NCI-H526 treated with DMSO at 0.1 percent for 48 hours (cell line): Measurements from ENCODE around the gene PRUNE2.
A peak's percentile ranks its signal among the peaks of the same experiment; 100 is the strongest.
"Not testable (repeated sequence)": the region's sequence is repeated elsewhere in the genome, so short reads cannot be mapped to it uniquely, and the experiment has no call there.

ENCODE experiments used
- DNase-seq: peaks from one replicate; lab custom pipeline; 2025; lab: John Stamatoyannopoulos, UW

The PRUNE2 gene

DNA sequence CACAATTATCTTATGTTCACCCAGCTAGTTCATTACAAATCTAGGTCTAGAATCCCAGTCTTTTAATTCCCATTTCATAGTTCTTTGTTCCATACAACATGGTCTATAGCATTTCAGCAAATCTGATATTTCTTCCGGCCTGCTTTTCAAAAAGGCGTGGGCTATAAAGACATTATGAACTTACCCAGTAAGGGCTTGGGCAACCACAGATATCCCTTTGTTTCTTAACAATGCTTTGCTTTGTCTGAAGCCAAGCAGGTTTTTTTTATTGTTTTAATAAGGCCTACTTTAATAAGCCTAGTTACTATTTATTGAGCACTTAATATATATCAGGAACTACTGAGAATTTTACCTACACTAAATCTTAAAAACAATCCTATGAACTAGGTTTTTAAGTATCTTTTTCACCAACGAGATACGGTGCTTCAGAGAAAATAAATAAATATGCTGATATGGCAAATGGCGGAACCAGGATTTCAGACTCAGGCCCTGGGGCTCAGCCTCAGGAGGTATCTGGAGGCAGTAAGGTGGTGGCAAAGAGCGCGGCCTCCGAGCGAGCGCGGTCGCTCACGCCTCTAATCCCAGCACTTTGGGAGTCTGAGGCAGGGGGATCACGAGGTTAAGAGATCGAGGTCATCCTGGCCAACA, 112.0 kb downstream of the PRUNE2 start:
- no peak for DNase-seq

DNA sequence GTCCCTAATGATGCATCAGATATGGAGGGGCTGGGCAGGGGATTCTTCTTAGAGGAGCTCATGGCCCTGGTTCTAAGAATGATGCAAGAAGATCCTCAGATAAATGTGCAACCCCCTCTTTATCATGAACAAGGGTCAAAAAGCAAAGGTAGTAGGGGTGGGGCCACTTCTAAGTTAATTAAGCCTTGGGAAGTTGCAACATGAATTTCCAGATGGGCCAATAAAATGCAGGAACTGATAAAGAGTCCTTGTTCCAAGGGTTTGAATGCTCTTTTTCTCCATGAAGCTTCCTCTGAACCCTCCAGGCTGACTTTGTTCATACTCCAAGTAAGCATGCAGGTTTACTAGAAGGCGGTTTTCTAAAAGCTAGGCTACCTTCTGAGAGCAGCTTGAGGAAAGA, 116.1 kb downstream of the PRUNE2 start:
- no peak for DNase-seq

DNA sequence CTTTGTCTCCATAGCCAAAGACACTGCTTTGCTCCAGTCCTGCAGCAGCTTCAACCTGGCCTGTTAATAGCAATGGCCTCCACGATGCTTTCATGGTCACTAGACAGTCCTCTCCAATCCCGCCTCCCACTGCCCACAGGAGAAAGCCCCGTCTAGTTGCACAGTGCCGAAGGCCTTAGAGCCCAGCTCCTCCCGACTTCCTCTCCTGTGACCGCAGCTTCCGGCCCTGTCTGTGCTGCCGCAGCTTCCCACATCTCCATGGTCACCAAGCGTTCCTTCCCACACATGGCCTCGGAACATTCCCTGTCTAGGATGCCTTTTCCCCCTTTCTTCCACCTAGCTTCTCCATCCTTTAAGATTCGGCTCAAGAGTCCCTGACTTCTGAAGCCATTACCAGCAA, 118.2 kb downstream of the PRUNE2 start:
- DNase-seq: no peak

DNA sequence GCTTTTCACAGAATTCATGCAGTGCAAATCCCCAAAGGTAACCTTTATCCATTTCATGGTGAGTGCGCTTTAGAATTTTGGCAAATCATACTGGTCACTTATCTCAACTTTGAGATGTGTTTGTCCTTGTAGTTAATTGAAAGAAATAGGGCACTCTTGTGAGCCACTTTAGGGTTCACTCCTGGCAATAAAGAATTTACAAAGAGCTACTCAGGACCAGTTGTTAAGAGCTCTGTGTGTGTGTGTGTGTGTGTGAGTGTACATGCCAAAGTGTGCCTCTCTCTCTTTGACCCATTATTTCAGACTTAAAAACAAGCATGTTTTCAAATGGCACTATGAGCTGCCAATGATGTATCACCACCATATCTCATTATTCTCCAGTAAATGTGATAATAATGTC, 120.4 kb downstream of the PRUNE2 start:
- no peak for DNase-seq

DNA sequence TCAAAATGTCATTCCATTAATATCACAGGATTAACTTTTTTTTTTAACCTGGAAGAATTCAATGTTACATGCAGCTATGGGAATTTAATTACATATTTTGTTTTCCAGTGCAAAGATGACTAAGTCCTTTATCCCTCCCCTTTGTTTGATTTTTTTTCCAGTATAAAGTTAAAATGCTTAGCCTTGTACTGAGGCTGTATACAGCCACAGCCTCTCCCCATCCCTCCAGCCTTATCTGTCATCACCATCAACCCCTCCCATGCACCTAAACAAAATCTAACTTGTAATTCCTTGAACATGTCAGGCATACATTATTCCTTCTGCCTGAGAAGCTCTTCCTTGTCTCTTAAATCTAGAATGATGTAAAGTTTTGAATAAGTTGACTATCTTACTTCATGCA, 121.0 kb downstream of the PRUNE2 start:
- DNase-seq: no peak

DNA sequence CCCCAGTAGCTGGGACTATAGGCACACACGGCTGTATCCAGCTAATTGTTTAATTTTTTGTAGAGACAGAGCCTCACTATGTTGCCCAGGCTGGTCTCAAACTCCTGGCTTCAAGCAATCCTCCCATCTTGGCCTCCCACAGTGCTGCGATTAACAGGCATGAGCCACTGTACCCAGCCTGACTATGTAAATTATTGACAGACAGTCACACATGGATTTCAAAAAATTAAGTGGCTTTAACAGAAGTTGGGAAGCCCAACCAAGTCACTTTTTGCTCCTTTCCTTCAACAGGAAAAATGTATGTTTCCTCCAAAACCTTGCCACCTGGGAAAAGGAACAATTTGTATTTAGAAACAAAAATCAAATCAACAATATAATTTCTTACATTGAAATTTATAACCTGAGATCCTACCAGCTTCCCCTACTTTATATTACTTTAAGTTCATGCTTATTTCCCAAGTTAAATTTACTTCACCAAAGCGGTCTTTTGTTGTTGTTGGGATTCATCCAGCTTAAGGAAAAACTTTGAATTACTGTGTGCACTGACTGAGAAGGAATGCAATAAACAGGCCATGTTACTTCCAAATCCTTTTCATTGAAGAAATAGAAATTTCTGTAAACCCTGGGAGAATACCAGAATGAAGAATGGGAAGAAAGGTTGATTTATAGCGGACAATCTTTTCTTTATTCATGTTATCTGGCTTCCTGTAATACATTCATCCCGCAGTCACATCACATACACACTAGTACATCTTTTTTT, 133.0 kb downstream of the PRUNE2 start:
- no peak for DNase-seq

DNA sequence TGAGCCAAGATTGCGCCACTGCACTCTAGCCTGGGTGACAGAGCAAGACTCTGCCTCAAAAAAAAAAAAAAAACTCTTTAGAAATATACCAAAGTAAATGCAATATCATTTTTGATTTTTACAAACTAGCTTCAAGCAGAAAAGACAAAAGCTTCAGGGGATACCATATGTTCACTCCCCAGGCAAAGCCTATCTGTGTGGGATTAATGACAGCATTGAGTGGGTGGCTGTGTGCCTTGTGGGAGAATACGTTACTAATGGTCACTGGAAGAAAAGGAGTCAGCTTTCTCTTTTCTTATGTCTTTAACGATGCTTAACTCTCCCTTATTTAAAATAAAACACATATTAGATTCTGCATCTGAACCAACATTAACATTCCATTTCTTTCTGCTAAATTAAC, 139.8 kb downstream of the PRUNE2 start:
- DNase-seq: no peak

DNA sequence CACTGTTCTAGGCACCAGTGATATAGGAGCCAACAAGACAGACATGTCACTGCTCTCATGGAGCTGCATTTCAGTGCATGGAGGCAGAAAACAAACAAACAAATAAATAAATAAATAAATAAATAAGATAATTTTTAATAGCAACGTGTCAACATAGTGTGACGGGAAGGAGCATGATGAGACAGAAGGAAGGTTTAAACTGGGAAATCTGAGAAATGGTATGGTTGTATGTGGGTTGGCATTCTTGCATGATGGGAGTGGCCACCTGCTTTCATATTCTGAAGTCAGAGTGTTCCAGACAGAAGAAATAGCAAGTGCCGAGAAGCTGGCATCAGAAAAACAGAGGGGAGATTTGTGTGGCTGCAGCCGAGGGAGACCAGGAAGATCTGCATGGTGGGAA, 141.8 kb downstream of the PRUNE2 start, which contains the start of gene PCA3:
Gene PCA3 (plus strand): TSS at position 301 of the 400 bp plus-strand sequence.
- DNase-seq: no peak

DNA sequence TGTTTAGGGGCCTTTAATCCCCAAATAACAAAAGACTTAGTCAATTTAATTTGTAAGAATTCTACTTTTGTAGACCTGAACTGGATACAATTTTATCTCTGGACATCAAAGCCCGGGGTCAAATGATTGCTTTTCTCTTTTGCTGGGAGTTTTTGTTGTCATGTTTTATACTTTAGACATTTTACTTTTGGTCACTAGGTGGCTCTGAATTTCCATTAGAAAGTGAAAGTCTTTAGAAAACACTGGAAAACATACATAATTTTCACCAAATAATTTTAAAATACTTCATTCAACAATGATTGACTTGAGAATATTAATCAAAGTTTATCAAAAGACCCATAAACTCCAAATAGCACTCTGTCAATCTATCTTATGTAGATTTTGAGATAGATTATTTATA, 144.5 kb downstream of the PRUNE2 start:
- DNase-seq: no peak

DNA sequence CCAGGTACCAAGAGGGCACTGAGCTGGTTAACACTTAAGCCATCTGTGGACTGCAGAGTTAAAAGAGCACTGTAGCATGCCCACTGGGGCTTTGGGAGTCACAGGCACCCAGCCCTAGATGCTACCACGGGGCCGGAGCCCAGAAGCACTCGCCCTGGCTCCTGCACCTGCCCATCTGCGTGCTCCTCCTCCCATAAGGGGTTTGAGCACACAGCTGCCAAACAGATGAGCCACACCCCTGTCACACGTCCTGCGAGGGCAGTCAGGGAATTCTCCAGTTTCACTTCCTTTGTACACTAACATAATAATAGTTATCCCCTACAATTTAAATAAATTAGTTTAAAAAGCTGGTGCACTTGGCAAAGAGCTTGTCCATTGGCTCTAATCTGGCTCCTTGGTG, 146.2 kb downstream of the PRUNE2 start:
- DNase-seq: no peak

DNA sequence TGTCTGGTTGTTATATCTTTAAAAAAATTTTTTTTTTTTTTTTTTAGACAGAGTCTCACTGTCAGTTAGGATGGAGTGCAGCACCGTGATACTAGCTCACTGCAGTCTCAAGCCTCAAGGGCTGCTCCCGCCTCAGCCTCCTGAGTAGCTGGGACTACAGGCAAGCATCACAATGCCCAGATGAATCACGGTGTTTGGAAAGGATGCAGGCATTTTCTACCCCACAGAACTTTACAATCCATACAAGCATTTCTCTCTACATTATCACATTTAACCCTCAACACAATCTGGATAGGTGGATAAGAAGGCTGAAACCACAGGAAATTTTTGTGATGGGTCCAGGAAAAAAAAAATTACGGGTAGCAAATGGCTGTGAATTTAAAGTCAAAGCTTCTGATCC, 147.4 kb downstream of the PRUNE2 start:
- DNase-seq: no peak

DNA sequence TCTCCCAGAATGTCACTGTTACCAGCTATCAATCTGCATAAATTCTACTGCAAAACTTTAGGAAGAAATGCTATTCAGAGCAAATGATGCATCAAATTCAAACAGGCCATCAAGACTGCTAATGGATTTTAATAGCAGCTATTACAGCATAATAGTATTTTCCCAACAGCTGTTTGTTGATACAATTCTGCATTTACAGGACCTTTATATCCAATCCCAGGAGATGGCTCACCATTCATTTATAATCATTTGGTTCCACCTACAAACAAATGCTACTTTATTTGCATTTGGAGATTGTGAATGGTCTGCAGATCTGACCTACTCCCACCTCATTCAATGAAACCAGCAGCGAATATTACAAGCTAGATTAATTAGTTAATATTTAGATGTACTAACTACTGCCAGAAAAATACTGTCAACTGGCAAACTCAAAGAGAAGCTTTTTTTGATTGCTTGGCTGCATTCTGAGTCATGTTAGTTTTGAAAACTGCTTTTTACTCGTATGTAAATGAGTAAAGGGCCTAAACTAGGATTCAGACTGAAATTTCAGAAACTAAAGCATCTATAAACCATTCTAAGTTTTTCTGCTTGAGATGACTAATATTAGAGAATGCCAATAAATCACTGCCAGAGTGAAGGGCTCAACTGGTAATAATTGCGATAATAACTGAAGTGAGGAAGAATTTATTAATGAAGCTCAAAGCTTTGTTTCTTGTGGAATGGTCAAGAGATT, 148.8 kb downstream of the PRUNE2 start:
- DNase-seq: no peak

DNA sequence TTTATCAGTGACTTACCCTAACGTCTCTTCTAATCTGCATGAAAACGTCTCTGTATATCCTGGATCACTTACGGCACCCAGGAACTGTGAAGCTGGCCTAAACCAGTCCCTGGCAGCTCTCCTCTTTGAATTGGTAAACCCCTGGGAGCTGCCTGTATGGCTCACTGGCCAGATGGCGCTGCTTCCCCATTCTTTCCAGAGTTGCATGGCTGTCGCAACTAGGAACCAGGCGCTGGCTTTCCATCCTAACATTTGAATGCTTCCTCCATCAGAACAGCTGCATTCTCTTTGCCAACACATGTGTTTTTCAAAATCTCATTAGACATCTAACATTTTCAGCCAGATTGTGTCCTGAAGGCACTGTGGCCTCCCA, 149.7 kb downstream of the PRUNE2 start:
- peak; percentile 5 for DNase-seq

DNA sequence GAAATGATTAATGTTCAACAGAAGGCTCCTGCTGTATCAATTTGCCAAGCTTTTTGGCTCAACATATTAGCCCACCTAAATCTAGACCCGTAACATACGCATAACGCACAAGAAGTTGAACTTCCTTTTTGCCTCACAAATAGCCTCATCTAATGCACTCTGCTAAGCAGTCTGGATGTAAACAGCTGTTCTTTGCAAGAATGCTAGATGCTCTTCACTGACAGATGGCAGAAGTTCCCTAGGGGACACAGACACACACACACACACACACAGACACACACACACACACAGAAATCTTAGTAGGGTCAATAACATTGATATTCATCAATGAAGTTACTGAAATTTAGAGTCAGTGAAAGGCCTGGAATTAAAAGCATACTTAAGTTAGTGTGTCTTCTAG, 154.9 kb downstream of the PRUNE2 start:
- no peak for DNase-seq

DNA sequence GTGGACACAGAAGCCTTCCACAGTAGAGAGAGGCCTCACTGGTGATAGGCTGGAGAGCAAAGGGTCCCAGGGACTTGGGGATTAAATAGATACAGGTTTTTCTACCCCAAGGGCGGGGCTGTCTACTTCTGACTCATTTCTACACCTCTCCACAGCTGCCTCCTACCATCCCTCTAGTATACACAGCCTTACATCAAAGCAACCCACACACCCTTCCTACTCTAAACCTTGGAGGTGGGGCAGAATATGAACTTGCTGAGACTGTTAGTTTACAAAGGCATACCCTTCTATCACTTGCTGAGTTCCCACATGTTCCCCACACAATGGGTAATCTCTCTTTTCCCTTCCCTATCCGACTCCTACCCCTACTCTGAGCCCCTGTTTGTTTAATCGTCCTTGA, 161.6 kb downstream of the PRUNE2 start:
- DNase-seq: no peak

DNA sequence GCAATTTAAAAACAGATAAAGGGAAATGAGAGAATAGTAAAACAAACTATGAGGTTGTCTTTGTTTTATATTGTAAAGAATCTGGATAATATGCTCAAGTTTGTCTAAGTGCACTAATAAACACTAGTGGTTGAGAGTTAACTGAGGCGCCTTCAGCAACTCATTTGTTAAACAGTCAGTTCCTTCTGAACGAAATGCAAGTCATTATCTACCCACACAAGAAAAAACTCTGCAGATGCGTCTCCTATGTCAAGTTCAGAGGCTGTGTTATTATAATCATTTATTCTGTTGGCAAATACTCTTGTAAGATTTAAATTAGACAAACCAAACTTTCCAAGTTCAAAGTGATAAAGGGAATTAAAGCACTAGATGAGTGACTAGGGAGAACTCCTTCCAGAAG, 162.0 kb downstream of the PRUNE2 start:
- no peak for DNase-seq

DNA sequence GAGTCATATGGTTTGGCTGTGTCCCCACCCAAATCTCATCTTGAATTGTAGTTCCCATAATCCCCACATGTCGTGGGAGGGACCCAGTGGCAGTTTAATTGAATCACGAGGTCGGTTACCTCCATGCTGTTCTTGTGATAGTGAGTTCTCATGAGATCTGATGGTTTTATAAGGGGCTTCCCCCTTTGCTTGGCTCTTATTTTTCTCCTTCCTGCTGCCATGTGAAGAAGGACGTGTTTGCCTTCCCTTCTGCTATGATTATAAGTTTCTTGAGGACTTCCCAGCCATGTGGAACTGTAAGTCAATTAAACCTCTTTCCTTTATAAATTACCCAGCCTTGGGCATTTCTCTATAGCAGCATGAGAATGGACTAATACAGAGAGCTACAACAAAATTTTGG, 163.0 kb downstream of the PRUNE2 start:
- DNase-seq: not testable (repeated sequence)

DNA sequence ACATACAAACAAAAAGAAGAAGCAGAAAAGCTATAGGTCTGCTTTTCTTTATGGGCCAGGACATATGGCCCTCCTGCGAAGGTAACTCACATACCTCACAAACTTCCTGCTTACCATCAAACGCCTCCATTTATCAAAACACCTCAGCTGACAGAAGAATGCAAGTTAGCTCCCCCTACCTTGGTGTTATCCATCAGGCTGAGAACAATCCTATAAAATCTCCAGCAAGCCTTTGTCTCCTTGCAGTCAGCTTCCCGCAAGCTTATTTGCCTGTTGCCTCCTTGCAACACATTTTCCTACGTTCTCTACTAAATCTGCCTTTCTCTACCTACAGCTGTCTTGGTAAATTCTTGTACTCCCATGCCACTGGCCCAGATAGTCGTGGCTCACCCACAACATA, 164.4 kb downstream of the PRUNE2 start:
- DNase-seq: no peak

DNA sequence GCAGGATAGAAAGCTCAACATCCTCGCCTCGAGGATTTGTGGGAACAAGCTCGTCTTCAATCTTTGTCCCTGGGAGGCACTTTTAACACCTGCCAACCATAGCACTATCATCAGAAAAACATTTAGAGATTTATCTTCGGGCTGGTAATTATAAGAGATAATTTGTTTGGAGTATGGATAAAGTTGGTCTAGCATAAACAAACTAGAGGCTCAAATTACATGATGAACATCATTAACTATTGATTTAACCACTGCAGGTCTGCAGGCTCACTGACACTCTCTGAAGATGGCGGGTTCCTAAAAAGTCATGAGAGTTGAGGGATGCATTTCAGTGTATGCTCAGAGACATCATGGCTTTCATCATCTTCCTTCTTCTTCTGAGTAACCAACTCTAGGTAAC, 167.5 kb downstream of the PRUNE2 start:
- DNase-seq: no peak

DNA sequence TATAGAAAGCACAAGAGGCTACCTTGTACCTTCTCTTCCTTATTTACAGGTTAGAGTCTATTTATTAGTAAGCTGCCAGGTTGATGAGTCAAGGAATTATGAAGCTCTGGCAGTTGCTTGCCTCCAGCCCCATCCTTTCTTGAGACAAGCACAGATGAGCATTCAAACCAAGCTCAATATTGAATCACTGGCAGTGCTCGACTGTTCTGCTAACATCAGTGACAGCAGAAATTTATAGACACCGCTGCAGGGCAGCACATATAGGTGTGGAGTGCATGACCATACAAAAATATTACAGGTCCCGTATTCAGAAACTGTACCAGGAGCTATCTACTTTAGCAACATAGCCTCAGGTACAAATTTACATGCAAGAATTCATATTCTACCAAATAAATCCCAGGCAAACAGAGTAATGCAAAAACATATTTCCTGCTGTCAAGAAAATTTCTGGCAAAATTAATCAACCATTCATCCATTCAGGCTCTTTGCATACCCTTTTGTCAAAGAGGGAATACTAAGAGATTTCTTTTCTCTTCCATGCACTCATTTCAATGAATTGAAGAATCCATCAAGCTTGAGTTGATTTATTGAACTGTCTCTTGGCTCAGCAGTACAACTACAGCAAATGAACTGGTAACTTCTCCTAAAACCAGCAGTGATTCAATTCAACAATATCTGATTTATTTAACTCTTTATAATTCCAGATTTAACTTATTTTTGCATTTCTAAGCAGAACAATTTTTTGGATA, 168.6 kb downstream of the PRUNE2 start:
- peak; percentile 18 for DNase-seq

DNA sequence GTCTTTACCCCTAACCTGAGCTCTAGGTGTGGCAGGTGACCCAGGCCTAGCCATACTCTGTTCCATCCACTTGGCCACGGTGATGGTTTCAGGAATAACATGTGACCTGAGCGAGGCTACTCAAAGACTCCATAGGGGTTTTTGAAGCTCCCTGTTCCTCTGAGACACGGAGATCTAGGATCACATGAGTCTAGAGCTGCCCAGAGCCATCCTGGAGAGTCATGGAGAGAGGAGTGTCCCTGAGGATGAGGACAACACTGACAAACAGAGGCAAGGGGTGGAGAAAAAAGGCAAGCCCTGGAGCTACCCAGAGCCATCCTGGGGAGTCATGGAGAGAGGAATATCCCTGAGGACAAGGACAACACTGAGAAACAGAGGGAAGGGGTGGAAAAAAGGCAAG, 171.2 kb downstream of the PRUNE2 start:
- DNase-seq: no peak

DNA sequence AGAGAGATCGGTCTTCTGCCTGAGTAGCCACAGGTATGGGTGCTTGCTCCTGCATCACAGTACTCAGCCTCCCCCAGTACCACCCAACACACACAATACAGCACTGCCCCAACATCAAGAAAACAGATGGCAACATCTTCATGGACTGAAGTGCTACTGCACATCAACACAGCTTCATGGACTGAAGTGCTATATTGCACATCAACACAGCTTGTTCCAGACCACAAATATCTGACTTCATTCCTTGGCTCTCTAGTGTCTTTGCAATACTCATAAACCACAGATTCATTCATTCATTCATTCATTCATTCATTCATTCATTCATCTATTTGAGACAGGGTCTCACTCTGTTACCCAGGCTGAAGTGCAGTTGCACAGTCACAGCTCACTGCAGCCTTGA, 172.8 kb downstream of the PRUNE2 start:
- DNase-seq: no peak
